Memory B cell (primary cell): Measurements from ENCODE around the gene DNAH2.

Experiments used
- ATAC-seq: fragments of 150-1000 bp; cut with Tn5 transposase; 2 replicates; pipeline ENCODE4 v1.10.0; 2021; ENCODE audit warnings: low read depth, mild to moderate bottlenecking, moderate library complexity
- DNase-seq, 2 donors: peaks; one replicate each; pipeline ENCODE4 v3.0.0; 2022; ENCODE audit warnings: low spot score in 2 of 2
- H3K27ac Mint-ChIP-seq: one replicate; pipeline ENCODE4 v1.8.0; 2022; ENCODE audit warnings: mild to moderate bottlenecking, moderate library complexity, mixed read lengths
- H3K27me3 Mint-ChIP-seq: one replicate; pipeline ENCODE4 v1.8.0; 2022; ENCODE audit warnings: mixed read lengths
- H3K36me3 Mint-ChIP-seq: one replicate; pipeline ENCODE4 v1.8.0; 2022; ENCODE audit warnings: mild to moderate bottlenecking, mixed read lengths
- H3K4me1 Mint-ChIP-seq: one replicate; pipeline ENCODE4 v1.8.0; 2022; ENCODE audit warnings: mixed read lengths
- H3K4me3 Mint-ChIP-seq: one replicate; pipeline ENCODE4 v1.8.0; 2022; ENCODE audit warnings: mild to moderate bottlenecking, moderate library complexity, mixed read lengths
- H3K9me3 Mint-ChIP-seq: one replicate; pipeline ENCODE4 v1.8.0; 2022; ENCODE audit warnings: mixed read lengths

Gene DNAH2

DNA sequence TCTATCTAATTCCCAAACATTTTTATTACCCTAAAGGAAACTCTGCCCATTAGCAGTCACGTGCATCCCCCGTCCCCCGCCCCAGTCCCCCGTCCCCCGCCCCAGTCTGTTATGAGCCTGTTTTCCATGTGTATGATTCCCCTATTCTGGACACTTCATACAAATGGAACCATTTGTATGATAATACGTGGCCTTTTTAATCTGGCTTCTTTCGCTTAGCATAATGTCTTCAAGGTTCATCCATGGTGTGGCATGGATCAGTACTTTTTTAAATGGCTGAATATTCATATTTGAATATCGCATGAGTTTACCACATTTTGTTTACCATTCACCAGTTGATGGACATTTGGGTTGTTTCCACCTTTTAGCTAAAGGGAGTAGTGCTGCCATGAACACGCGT is 49.5 kb downstream of the DNAH2 start:
- peaks cover 17% of the 10 kb centered on the region for H3K27me3 Mint-ChIP-seq
- no peak for DNase-seq
- H3K4me3 Mint-ChIP-seq, result no peak overlapping the region
- no peaks in the 10 kb centered on the region for H3K9me3 Mint-ChIP-seq
- no peak overlapping the region for H3K27ac Mint-ChIP-seq
- no peak for ATAC-seq
- no peaks in the 10 kb centered on the region for H3K36me3 Mint-ChIP-seq
- H3K4me1 Mint-ChIP-seq, result no peaks in the 10 kb centered on the region

DNA sequence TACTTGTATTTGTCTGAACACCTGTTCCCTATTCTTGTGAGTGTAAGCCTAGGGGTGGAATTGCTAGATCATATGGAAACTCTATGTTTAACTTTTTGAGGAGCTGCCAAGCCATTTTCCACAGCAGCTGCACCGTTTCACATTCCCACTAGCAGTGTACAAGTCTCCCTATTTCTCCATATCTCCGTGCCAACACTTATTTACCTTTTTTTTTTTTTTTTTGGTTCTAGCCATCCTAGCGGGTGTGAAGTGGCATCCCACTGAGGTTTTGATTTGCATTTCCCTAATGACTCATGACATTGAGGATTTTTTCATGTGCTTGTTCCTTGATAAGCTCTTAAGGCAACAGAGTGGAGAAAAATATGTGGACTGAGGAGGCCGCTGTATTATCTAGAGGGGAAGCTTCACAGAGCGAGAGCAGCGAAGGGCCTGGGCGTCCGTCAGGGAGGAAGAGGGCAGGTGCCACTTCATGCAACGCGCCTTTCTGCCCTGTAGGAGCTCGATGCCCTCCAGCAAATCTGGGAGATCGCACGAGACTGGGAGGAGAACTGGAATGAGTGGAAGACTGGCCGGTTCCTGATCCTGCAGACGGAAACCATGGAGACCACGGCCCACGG is 50.0 kb downstream of the DNAH2 start:
- H3K36me3 Mint-ChIP-seq, result no peaks in the 10 kb centered on the region
- H3K4me3 Mint-ChIP-seq, result no peak overlapping the region
- no peaks in the 10 kb centered on the region for H3K4me1 Mint-ChIP-seq
- ATAC-seq, result no peak
- H3K9me3 Mint-ChIP-seq, result no peaks in the 10 kb centered on the region
- no peak overlapping the region for H3K27ac Mint-ChIP-seq
- no peak for DNase-seq
- peaks cover 19% of the 10 kb centered on the region for H3K27me3 Mint-ChIP-seq

DNA sequence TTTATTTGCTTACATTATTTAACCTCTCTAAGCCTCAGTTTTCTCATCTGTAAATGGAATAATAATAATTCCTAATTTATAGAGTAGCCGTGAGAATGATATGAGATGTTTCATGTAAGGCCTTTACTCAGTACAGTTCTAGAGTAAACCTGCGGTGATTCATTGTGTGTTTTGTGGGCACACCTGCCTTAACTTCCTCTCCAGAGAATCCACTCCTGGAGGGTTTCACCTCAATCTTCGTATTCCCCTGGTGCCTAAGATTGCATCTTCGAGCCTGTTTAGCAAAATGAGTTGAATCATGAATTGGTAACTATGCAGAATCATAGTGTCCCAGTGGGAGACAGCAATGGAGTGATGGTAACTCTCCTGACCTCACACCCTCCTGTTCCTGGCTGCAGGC is 52.3 kb downstream of the DNAH2 start:
- H3K27ac Mint-ChIP-seq, result no peak overlapping the region
- DNase-seq, result no peak
- H3K36me3 Mint-ChIP-seq, result no peaks in the 10 kb centered on the region

DNA sequence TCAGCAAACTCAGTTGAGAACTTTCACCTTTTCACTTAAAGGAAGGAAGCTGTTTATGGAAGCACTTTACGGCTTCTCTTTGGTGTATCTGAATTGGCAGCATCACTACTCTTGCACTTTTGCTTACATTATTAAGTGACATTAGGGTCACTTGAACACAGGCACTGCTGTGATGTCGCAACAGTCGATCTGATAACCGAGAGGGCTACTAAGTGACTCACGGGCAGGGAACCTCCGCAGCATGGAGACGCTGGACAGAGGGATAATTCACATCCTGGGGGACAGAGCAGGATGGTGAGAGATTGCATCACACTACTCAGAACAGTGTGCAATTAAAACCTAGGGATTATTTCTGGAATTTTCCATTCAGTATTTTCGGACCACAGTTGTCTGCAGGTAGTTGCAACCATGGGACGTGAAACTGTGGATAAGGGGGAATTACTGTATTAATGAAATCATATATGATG is 56.5 kb downstream of the DNAH2 start:
- Mint-ChIP-seq H3K9me3 (no peaks in the 10 kb centered on the region), H3K36me3 (no peaks in the 10 kb centered on the region), H3K27ac (no peak overlapping the region), H3K27me3 (peaks cover 28% of the 10 kb centered on the region), H3K4me3 (no peak overlapping the region), H3K4me1 (no peaks in the 10 kb centered on the region)
- DNase-seq (no peak), ATAC-seq (no peak)

More for the DNA sequence above, 52.3 kb downstream of the DNAH2 start:
- no peak for ATAC-seq
- Mint-ChIP-seq H3K9me3 (no peaks in the 10 kb centered on the region), H3K4me1 (no peaks in the 10 kb centered on the region), H3K4me3 (no peak overlapping the region), H3K27me3 (peaks cover 27% of the 10 kb centered on the region)

DNA sequence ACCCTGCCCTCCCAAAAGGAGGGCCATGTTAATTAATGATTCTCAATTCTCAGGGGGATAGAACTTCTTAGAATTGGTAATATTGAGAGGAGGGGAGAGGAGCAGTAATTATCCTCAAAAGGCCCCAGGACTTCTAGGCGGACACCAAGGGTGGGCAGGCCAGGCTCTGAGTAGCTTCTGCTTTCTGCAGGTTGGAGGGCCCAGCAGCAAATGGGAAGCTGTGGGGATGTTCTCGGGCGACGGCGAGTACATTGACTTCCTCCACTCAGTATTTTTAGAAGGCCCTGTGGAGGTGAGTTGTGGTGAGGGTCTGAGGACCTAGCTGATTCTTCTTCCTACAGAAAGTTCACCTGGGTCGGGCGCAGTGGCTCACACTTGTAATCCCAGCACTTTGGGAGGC is 57.5 kb downstream of the DNAH2 start:
- no peak for DNase-seq
- H3K36me3 Mint-ChIP-seq, result no peaks in the 10 kb centered on the region
- no peak overlapping the region for H3K27ac Mint-ChIP-seq
- H3K9me3 Mint-ChIP-seq, result no peaks in the 10 kb centered on the region
- H3K27me3 Mint-ChIP-seq, result peaks cover 24% of the 10 kb centered on the region
- no peak overlapping the region for H3K4me3 Mint-ChIP-seq
- ATAC-seq, result no peak
- no peaks in the 10 kb centered on the region for H3K4me1 Mint-ChIP-seq

DNA sequence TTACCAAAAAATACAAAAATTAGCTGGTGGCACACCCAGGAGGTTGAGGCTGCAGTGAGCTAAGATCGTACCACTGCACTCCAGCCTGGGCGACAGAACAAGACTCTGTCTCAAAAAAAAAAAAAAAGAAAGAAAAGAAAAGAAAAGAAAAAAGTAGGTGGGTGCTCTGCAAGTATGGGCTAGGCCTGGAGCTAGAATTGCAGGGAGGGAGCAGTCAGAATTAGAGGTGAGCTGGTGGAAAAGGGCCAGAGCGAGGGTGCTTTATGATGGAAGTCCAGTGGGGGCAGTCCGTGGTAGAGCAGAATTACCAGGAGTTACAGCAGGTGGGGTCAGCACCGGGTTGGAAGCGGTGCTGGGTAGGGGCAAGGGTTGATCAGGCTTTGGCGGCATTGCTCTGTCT is 59.5 kb downstream of the DNAH2 start:
- ATAC-seq, result no peak
- Mint-ChIP-seq H3K9me3 (no peaks in the 10 kb centered on the region), H3K4me1 (no peaks in the 10 kb centered on the region), H3K27ac (no peak overlapping the region), H3K27me3 (peaks cover 21% of the 10 kb centered on the region), H3K4me3 (no peak overlapping the region), H3K36me3 (no peaks in the 10 kb centered on the region)
- no peak for DNase-seq

DNA sequence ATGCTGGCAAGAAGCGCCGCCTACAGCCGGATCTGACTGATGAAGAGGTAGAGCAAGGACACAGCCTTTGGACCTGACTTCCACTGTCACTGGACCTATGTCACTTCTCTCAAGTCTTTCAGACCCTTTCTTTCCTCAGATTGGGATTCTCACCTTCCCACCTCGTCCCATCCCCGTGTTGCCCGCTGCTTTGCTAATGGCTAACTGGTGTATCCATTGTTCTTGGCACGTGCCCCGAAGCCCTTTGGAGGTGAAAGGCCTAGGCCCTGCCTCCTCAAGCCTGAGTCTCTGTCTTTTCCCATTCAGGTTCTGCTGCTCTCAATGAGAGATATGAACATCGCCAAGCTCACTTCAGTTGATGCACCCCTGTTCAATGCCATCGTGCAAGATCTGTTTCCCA is 63.2 kb downstream of the DNAH2 start:
- Mint-ChIP-seq H3K4me1 (no peaks in the 10 kb centered on the region), H3K9me3 (no peaks in the 10 kb centered on the region), H3K4me3 (no peak overlapping the region), H3K27me3 (peaks cover 15% of the 10 kb centered on the region), H3K36me3 (no peaks in the 10 kb centered on the region), H3K27ac (no peak overlapping the region)
- ATAC-seq (no peak), DNase-seq (no peak)

DNA sequence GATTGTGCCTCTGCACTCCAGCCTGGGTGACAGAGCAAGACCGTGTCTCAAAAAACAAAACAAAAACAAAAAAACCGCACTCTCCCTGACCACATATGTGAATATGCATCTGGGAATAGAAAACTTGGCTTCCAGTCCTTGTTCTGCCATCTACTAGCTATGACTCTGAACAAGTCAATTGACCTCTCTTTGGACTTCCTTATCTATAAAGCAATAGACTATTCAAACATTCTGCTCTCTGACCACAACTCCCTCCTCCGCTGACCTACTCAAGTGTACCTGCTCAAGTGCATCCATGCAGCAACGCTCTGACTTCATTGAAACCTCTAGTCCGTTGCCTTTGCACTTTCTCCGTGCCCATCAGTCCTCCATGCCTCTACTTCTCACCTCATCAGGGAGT is 63.9 kb downstream of the DNAH2 start:
- no peaks in the 10 kb centered on the region for H3K4me1 Mint-ChIP-seq
- H3K27me3 Mint-ChIP-seq, result peaks cover 13% of the 10 kb centered on the region
- DNase-seq, result no peak
- no peak overlapping the region for H3K27ac Mint-ChIP-seq
- no peak overlapping the region for H3K4me3 Mint-ChIP-seq
- no peaks in the 10 kb centered on the region for H3K9me3 Mint-ChIP-seq
- H3K36me3 Mint-ChIP-seq, result no peaks in the 10 kb centered on the region
- peak; percentile 73 for ATAC-seq

DNA sequence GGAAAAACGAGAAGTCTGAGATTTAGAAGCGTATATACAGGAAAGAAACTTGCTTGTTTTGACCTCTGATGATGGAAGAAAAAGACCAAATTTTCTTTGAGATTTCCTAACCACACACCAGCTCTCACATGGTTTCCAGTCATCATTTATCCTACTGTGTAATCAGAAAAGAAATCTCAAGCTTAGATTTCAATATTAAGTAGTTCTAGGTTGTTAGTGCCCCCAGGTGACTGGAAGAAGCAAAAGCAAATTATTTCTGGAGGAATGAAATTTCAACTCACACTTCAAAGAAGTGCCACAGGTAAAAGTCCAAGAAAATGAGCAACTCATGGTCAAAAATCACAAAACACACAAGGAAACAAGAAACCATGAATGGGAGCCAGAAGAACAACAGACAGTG is 64.7 kb downstream of the DNAH2 start:
- ATAC-seq (no peak), DNase-seq (no peak)
- Mint-ChIP-seq H3K4me1 (no peaks in the 10 kb centered on the region), H3K9me3 (no peaks in the 10 kb centered on the region), H3K4me3 (no peak overlapping the region), H3K27ac (no peak overlapping the region), H3K27me3 (peaks cover 12% of the 10 kb centered on the region), H3K36me3 (no peaks in the 10 kb centered on the region)

DNA sequence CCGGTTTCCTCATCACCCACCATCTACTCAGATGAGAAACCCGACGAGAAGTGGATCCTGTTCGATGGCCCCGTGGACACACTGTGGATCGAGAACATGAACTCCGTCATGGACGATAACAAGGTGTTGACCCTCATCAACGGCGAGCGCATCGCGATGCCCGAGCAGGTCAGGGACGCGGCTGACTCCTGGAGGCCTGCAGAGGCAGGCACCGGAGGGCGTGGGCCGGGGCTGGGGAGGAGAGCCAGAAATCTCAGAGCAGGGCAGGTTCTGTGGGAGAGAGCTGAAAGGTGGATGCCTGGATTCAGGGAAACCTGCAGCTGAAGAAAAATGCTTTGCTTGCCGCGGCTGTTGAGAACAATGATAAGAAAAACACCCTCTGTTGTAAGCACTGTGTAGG is 69.3 kb downstream of the DNAH2 start:
- Mint-ChIP-seq H3K27me3 (peaks cover 13% of the 10 kb centered on the region), H3K27ac (no peak overlapping the region), H3K9me3 (no peaks in the 10 kb centered on the region), H3K4me3 (no peak overlapping the region), H3K4me1 (no peaks in the 10 kb centered on the region), H3K36me3 (no peaks in the 10 kb centered on the region)
- DNase-seq (no peak), ATAC-seq (no peak)

DNA sequence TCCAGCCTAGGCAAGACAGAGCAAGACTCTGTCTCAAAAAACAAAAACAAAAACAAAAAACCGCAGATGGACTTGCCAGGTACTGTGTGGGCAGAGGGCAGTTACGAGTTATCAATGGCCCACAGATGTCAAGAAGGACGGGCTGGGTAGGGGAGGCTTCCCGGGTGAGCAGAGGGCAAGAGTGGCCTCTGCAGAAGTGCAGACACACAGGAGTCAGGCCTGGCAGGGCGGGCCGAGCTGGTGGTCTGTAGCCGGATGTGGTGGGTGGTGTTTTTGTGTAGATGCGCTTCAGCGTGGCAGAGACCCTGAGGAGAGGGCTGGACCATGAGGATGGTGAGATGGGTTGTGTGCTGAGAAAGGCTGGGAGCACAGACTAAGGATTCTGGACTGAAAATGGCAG is 71.6 kb downstream of the DNAH2 start:
- Mint-ChIP-seq H3K36me3 (no peaks in the 10 kb centered on the region), H3K27me3 (peaks cover 13% of the 10 kb centered on the region), H3K4me1 (no peaks in the 10 kb centered on the region), H3K27ac (no peak overlapping the region), H3K4me3 (no peak overlapping the region), H3K9me3 (no peaks in the 10 kb centered on the region)
- no peak for ATAC-seq
- DNase-seq, result no peak

DNA sequence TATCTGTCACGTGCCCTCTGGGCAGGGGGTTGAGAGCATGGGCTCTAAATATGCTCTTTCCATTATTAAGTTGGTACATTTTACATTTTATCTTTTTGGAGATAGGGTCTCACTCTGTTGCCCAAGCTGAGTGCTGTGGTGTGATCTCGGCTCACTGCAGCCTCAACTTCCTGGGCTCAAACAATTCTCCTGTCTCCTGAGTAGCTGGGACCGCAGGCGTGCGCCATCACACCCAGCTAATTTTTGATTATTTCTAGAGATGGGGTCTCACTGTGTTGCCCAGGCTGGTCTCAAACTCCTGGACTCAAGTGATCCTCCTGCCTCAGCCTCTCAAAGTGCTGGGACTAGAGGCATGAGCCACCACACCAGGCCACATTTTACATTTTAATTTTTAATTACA is 72.6 kb downstream of the DNAH2 start:
- ATAC-seq (no peak), DNase-seq (no peak)
- H3K27me3 Mint-ChIP-seq, result peaks cover 14% of the 10 kb centered on the region
- H3K4me1 Mint-ChIP-seq, result no peaks in the 10 kb centered on the region
- no peaks in the 10 kb centered on the region for H3K36me3 Mint-ChIP-seq
- H3K4me3 Mint-ChIP-seq, result no peak overlapping the region
- H3K27ac Mint-ChIP-seq, result no peak overlapping the region
- no peaks in the 10 kb centered on the region for H3K9me3 Mint-ChIP-seq

DNA sequence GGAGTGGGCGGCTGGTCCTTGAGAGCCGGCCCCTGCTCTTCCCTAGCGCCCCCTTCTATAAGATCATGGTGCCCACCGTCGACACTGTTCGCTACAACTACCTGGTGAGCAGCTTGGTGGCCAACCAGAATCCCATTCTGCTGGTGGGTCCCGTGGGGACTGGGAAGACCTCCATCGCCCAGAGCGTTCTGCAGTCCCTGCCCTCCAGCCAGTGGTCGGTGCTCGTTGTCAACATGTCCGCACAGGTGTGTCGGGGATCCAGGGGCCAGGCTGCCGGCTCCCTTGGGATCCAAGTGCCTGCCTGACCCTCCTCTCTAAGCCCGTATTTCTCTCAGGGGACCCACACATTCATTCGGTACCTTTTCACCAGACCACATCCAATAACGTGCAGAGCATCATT is 75.1 kb downstream of the DNAH2 start:
- Mint-ChIP-seq H3K4me3 (no peak overlapping the region), H3K36me3 (no peaks in the 10 kb centered on the region), H3K27me3 (peaks cover 14% of the 10 kb centered on the region), H3K27ac (no peak overlapping the region), H3K4me1 (no peaks in the 10 kb centered on the region), H3K9me3 (no peaks in the 10 kb centered on the region)
- ATAC-seq (no peak), DNase-seq (no peak)

DNA sequence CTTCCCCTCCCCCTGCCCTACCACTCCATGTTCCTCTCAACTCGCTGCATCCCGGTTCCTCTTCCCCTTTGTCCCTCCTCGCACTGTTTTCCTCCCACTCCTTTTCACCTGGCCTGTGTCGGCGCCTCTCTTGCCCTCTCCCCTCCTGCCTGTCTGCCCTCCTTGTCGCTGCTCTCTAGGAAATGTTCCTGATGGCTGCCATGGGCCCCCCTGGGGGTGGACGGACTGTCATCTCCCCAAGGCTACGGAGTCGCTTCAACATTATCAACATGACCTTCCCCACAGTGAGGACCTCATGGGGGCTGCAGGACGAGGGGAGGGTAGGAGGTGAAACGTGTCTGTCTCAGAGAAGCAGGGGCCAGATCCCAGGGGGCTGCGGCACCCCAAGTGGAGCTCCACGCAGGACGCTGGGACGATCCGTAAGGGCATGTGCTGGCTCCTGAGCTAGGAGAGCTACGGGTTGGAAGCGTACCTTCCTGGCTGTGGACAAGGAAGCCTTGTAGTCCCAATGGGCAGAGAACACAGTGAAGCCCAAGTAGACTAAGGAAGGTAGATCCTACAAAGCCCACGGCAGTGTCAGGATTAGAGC is 76.6 kb downstream of the DNAH2 start:
- no peak overlapping the region for H3K27ac Mint-ChIP-seq
- DNase-seq (no peak), ATAC-seq (no peak)
- no peaks in the 10 kb centered on the region for H3K4me1 Mint-ChIP-seq
- no peak overlapping the region for H3K4me3 Mint-ChIP-seq
- no peaks in the 10 kb centered on the region for H3K9me3 Mint-ChIP-seq
- H3K27me3 Mint-ChIP-seq, result peaks cover 14% of the 10 kb centered on the region
- H3K36me3 Mint-ChIP-seq, result no peaks in the 10 kb centered on the region

DNA sequence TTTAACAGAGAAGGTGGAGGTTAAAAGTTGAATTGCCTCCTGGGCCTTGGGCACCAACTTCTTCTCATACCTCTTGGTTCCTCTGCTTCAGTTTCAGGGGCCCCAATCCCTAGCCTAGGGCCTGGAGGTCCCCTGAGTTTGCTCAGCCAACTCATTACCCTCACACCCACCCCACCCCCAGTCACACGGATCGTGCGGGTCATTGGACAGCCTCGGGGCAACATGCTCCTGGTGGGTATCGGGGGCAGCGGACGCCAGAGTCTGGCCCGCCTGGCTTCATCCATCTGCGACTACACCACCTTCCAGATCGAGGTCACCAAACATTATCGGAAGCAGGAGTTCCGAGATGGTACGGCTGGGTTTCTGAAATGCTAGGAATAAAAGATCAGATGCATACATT is 80.4 kb downstream of the DNAH2 start:
- no peaks in the 10 kb centered on the region for H3K36me3 Mint-ChIP-seq
- DNase-seq, result no peak
- no peak overlapping the region for H3K27ac Mint-ChIP-seq
- H3K4me3 Mint-ChIP-seq, result no peak overlapping the region
- H3K4me1 Mint-ChIP-seq, result peaks cover 2% of the 10 kb centered on the region
- no peak for ATAC-seq
- peaks cover 18% of the 10 kb centered on the region for H3K27me3 Mint-ChIP-seq
- no peaks in the 10 kb centered on the region for H3K9me3 Mint-ChIP-seq
